HT-29 (cell line): ENCODE data around the gene CFAP221. TPM values are rescaled to one million over a fixed set of nuclear protein-coding genes. Genes with fewer than 3 reads are reported as not detected.

ENCODE experiments used
- DNase-seq: peaks from one replicate; pipeline ENCODE4 v3.0.0-alpha.2; 2015; ENCODE audit warnings: low spot score
- total RNA-seq: library from RNA; depleted of rRNA; stranded (reverse); fragments of >200 nt; shearing (Covaris generic); gene quantifications from 2 replicates; pipeline ENCODE4 v1.2.3, GENCODE V29; 2014; rRNA removed

Gene CFAP221
- total RNA-seq, 1 experiment from 2014 or later: not detected

DNA sequence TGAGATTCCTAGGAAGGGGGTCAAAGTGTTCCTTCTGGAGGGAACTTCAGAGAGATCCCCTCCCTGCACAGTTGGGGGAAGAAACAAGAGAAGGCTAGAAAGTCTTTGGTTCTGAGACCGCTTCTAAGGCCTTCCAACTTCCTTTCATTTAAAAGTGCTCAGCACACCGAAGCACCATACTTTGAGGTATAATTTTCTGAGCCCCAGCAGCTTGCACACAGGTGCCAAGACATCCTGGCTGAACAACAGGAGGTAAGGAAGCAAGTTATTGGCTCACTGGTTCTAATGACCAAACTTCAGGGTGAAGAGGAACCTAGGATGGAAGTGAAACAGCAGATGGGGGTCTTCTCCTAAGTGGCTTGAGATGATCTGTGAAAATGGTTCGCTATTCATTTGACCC, 154.0 kb downstream of the CFAP221 start:
- no peak for DNase-seq

DNA sequence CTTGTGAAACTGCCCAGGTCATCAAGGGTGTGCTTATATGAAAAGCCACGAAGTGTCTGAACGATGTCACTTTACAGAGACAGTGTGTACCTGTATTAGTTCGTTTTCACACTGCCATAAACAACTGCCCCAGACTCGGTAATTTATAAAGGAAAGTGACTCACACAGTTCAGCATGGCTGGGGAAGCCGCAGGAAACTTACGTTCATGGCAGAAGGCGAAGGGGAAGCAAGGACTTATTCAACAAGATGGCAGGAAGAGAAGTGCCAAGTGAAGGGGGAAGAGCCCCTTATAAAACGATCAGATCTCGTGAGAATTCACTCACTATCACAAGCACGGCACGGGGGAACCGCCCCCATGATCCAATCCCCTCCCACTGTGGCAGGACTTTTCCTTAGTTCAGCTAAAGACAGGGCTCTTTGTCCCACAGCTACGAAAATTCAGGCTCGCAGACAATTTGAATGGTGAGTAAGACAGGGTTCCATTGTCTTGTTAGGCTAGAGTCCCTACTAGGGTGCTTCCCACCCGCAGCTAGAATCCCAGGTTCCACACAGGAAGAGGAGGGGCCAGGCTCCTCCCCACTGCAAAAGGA, 154.9 kb downstream of the CFAP221 start:
- DNase-seq: no peak

DNA sequence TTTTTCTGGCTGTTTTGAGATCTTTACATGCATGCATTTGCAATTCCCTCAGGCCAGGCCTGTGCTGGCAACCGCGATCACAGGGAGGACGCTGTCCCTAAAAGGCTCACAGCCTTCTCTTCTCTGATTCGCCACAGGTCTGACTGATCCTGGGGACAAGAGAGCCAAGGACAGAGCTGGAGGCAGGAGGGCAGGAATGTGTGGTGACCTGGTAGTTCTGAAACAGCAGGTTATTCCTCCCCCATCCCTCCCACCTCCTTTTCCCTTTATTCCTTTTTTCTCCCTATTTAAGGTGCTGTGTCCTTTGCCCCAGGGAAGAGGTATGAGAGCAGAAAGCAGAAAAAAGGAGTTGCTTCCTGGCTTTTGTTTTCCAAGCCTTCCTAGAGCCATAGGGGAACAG, 156.6 kb downstream of the CFAP221 start:
- DNase-seq: no peak

DNA sequence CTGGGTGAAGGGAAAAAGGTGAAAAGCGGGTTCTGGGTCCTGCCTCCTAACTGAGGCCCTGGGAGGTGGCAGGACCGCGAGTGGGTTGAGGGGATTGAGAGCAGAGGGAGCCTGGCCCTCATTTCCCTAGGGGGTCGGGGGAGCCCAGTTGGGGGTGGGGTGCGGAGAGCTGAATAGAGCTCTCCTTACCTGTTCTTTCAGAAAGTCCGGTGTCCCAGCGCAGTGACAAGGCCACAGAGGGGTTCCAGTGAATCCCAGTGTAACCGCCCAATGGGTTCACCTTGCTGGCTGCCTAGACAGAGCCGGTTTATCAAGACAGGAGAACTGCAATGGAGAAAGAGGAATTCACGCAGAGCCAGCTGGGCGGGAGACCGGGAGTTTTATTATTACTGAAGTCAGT, 157.1 kb downstream of the CFAP221 start:
- DNase-seq: no peak

DNA sequence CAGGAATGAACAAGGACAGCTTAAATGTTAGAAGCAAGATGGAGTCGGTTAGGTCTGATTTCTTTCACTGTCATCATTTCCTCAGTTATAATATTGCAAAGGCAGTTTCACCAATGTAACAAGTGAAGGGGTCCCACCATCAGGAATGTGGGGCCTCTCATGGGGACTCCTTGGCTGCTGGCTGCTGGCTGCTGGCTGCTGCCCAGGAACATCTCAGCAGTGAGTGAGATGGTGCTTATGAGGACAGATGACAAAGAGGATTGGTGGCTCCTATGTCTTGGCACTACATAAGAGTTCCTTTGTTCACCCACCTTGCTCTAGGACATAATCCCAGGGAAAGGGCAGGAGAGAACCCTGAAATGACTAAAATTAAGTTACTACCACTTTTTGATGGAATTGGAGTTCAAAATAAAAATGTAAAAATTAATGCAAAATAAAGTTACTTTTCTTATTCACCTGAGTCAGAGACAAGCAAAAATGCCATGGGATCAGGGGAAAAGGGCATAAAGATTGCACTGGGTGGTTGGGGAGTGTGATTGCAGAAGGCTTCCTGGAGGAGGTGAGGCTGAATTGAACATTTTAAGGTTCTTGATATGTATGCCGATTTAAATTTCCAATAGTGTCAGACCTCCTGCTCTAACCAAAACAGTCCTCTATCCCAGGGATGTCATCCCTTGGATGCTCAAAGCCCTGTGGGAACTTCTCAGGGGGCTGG, 158.1 kb downstream of the CFAP221 start:
- DNase-seq: no peak

DNA sequence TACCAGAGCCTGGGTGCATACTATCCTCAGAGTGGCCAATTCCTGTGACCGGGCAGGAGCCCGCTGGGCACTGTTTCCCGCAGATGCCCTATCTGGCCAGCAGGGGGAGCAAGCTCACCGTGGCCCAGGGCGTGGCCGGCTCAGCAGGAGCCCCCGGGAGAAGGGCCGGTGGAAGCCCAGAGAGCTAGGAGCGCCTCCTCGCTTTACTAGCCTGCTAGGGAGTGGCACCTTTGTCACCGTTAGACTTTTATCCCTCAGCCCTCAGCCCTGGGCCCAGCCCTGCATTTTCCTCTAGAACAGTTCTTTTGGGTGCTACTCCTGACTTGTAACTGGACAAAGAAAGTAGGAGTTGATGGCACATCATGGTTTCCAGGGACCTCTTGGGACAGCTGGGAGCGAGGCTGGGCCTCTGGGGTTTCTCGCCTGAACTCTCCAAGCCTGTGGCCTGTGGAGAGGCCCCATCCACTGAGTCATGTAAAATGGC, 158.7 kb downstream of the CFAP221 start:
- DNase-seq: peak; percentile 87

DNA sequence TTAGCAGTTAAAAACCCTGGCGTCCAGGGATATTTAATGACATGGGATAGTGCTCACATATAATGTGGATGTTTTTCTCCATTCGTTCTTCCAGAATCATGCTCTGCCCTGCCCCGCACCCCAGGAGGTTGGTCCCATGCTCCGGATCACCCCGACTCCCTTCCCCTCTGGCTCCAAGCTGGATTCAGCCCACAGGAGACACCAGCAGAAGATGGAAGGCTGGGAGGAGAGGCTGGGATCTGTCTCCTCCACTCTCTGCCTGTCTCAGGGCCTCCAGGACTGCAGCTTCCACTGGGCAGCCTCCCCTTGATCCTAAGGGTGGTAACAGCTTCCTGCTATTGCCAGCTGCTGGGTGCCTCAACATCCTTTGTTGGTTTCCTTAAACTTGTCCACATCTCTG, 159.3 kb downstream of the CFAP221 start:
- no peak for DNase-seq

DNA sequence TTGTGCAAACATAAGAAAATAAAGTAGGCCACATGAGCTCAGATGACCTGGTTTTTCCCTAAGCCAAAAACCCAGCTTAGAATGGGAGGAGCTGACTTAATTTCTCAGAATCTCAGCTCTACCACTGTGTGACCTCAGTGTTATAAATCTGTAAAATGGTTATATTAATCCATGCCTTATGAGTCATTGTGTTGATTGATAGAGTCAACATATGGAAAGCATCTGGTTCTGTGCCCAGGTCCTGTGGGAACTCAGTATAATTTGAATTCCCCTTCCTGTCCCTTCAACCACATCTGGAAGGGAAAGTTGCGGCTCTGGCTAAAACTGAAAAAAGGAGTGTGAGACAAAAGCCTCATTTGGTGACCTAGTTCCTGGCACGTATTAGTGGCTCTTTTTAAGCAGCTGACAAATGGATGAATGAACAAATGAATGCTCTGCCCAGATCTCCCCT, 160.4 kb downstream of the CFAP221 start:
- DNase-seq: no peak

DNA sequence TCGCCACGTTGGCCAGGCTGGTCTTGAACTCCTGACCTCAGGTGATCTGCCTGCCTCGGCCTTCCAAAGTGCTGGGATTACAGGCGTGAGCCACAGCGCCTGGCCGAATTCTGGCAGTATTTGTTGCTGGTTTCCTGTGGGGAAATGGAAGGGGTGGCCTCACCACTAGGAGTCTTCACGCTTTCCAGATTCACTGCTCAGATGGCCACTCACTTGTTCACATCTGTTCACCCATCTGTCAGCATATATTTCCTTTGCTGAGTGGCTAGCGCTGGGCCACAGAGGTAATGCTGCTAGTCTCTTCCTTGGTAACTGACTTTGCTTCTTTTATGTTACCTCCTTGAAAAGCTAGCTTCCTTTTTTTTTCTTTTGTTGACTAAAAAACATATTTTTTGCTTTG, 162.0 kb downstream of the CFAP221 start:
- DNase-seq: no peak

Other genes starting within 250 kb of the CFAP221 start
- gene C2orf76, start 177.6 kb upstream of the CFAP221 start, total RNA-seq: 0.25 and 2.8 TPM in 2 replicates
- gene DBI, start 177.5 kb upstream of the CFAP221 start, total RNA-seq: 152 and 179 TPM in 2 replicates
- 0.70 and 2.1 TPM in 2 replicates for gene TMEM37, start 112.6 kb upstream of the CFAP221 start, total RNA-seq
- not detected in 2 replicates for gene SCTR, start 20.0 kb upstream of the CFAP221 start, total RNA-seq
- gene TMEM177, start 134.8 kb downstream of the CFAP221 start, total RNA-seq: 31.2 and 40.0 TPM in 2 replicates
- 45.4 and 69.3 TPM in 2 replicates for gene PTPN4, start 215.5 kb downstream of the CFAP221 start, total RNA-seq